GM18520 (cell line): ENCODE results near the gene TBXAS1.

ENCODE experiments used
- ATAC-seq: cut with Tn5 transposase; IDR thresholded peaks from one replicate; pipeline ENCODE4 v1.9.1; 2021; ENCODE audit not compliant: unreplicated experiment

TBXAS1 gene

DNA sequence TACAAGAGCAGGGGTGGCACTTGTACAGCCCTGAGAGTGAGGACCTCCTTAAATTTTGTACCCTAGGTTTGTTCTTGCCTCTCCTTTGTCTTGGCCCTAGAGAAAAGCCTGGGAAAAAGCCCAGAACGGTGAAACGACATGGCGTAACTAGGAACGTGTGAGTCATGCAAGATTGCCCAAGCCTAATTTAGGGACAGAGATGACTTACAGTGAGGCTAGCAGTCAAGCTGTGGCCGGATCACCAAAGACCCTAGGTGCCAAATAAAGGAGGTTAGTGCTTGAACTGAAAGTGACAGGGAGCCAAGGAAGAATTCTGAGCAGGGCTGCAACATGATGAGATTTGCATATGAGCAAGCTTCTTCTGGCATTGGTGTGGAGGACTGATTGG lies 25.1 kb downstream of the TBXAS1 start:
- ATAC-seq, result no peak

DNA sequence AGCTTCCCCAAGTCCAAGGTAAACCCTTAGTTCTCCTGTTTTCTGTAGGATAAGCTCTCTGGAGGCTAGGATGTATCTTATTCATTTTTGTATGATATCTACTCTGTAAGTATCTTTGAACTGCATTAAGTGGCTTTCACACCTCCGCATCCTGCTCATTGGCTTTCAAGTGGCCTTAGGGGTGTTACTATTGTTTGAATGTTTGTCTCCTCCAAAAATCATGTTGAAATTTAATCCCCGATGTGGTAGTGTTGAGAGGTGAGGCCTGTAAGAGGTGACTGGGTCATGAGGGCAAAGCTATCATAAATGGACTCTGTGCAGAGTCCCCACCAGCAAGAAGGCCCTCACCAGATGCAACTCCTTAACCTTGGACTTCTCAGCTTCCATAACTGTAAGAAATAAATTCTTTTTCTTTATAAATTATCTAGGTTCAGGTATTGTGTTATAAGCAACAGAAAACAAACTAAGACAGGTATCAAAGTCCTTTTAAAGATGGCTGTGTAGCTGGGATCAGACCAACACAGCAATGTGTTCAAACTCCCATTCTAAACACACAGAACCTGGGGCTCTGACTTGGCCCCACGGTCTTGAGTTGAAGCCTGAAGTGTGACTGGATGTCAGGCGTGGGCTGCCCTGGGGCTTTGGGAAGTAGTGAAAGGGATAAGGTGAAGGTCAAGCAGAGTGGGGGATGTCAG lies 25.9 kb downstream of the TBXAS1 start:
- ATAC-seq, result no peak

DNA sequence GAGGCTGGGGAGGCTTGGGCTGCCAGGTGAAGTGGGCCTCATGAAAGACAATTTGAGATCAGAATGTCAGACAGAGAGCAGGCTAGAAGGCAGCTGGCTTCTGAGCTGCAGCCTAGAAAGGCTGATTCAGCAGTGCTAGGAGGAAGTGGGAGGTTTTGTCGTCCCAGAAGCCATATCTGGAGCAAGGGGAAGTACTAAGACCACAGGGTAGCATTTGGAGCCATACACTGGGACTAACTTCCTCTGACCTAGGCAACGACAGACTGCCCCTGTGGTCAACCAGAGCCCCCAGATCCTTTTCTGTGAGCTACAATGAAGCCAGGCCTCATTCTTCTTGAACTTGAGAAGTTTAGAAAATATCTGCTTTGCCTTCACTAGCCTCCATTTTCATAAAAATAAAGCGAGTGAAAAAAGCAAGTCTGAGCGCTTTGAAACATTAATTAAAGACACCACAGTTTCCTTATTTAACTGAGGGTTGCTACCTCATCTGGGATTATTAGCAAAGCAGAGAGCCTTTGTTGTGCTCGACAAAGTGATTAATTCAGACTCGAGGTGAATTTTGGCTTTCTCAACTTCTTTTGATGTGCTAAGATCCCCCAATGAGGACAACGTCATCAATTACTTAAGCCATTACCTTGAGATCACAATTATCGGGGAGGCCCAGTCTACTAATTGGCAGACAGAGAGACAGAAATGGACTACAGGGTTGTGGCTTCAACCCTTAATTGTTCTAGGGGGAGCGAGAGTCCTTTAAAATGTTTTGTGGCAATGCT lies 26.6 kb downstream of the TBXAS1 start:
- no peak for ATAC-seq

DNA sequence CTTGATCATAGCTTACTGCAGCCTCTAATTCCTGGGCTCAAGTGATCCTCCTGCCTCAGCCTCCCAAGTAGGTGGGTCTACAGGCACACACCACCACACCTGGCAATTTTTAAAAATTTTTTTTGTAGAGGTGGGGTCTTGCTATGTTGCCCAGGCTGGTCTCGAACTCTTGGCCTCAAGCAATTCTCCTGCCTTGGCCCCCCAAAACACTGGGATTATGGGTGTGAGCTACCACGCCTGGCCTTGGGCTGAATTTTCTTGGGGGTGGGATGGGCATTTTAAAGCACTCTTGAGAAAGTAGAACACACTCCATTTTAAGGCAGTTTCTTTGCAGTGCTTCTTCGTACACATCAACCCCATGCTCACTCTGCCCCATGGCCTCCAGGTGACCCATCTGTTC lies 28.7 kb downstream of the TBXAS1 start:
- no peak for ATAC-seq

DNA sequence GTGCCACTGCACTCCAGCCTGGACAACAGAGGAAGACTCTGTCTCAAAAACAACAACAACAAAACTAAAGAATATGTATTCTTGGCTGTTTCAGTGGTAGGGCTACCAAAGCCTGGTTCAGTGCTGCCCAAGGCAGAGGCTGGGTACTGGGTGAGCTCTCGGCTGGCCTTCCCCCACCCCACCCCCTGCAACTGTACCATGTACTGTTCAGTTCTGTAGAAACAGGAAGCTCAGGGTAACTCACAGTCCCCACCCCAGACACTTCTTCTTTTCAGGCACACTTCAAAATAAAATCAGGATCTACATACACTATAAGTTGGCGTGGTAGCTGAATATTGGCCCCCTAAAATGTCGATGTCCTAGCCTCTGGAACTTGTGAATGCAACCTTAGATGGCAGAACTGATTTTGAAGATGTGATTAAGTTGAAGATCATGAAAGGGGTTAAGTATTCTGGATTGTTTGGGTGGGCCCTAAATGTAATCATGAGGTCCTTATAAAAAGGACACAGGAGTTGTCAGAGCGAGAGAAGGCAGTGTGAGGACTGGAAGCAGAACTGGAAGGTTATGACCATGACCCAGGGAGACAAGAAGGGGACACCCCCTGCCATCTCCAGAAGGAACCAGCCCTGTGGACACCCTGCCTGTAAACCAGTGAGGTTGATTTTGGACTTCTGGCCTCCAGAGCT lies 31.2 kb downstream of the TBXAS1 start:
- no peak for ATAC-seq

DNA sequence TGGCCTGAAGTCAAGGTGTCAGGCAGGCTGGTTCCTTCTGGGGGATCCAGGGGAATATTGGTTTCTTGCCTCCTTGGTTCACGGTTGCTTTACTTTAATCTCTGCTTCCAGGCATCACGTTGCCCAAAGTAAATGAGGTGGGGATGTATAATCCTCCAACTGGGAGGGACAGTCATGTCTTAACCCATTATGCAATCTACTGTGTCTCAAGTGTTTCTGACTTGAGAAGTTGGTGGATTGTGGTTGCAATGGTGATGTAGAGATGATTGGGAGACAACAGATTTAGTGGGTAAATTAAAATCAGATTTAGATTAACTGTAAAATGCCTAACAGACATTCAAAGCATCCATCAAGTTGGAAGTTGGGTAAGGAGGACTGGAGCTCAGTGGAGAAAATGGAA lies 32.7 kb downstream of the TBXAS1 start:
- no peak for ATAC-seq

- no peak for ATAC-seq
These were observed 37.2 kb downstream of the TBXAS1 start for GRCh38 chr7:139866047-139866837.

DNA sequence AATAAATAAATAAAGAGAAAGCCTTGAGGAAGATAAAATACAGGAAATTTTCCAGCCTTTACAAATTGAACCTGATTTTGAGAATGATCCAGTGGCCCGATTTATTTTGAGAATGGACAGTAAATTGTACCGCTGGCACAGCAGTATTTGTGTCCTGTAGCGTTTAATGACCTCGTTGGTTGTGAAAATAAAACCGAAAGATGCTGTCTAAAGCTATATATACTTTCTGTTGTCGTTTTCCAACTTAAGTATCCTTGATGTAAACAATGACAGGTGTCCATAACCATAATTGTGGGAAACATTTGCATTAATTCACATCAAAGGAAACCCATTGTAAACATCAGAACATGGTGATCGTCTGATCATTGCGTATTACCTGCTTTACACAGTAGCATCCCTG lies 38.8 kb downstream of the TBXAS1 start:
- ATAC-seq, result no peak

GRCh38 chr7:139869886-139870285 lies 40.8 kb downstream of the TBXAS1 start:
- ATAC-seq, result no peak

DNA sequence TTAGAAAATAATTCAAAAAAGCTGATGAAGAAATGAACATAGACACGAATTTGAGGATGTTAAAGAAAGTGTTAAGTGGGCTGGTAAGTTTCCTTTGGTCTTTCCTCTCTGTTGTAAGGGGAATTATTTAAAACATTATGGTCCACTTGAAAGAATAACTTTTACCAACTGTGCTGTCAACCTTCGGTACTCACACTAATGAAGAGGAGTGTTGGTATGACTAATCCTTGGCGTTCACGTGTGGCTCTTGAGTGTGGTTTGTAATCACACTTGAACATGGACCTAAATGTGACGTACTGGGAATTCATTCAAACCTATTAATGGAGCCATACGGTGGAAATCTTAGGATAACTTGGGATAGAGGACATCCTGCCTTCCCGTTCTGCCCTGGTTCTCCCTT lies 41.3 kb downstream of the TBXAS1 start:
- no peak for ATAC-seq

DNA sequence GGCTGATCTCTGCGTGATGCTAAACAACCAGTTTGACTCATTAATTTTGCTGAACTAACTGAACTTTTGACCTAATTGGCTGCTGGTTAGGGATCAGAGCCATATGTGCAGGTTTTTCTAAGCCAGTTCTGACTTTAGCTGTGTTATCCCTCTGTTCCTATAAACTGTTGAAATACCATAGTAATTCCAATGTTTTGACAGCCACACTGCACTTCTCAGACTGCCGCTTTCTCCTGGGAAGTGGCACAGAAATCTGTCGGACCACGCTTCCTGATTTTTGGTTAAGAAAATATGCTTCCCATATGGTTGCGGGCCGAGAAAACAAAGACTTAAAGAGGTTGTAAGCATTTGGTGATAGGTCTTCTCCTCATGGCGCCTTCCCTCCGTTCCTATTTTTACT lies 42.3 kb downstream of the TBXAS1 start:
- no peak for ATAC-seq

- ATAC-seq, result no peak
These were observed 42.8 kb downstream of the TBXAS1 start for GRCh38 chr7:139871820-139872219.

- ATAC-seq, result no peak
These were observed 44.7 kb downstream of the TBXAS1 start for GRCh38 chr7:139873593-139874301.

DNA sequence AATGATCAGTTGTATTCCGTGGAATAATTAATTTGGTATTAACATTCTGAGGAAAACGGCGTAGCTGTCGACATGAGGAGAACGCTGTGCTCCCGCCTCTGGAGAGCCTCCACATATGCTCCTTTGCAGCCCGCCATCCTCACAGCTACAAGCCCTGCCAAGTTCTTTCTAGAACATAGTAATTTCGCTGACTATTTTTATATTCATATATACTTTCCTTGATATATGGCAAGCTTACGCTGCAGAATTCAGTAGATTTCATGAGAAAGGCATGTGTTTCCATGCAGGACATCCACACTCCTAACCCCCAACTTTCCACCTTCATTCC lies 45.2 kb downstream of the TBXAS1 start:
- no peak for ATAC-seq

GRCh38 chr7:139875821-139876241 lies 46.8 kb downstream of the TBXAS1 start:
- no peak for ATAC-seq

GRCh38 chr7:139876622-139877283 lies 47.7 kb downstream of the TBXAS1 start:
- no peak for ATAC-seq

- ATAC-seq, result no peak
These were observed 54.8 kb downstream of the TBXAS1 start for GRCh38 chr7:139883814-139884213.

DNA sequence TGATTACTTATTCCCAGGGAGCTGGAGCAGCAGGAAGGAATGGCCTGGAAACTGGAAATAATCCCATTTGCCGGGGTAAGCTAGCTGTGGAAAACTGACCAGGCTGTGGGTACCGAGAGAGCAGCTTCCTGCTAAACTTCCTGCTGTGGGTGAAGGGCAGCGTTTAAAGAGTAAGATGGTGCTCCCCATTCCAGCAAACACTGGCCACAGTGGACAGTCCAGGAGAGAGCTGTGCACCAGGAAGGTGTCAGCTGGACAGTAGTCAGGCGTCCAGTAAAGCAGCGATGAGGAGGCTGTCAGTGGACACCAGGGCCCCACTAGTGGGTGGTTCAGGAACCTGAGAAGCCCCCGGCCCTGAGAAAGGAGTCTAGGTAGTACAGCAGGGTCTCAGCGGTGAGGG lies 55.4 kb downstream of the TBXAS1 start:
- no peak for ATAC-seq

GRCh38 chr7:139885511-139885910 lies 56.4 kb downstream of the TBXAS1 start:
- no peak for ATAC-seq

GRCh38 chr7:139886206-139886605 lies 57.1 kb downstream of the TBXAS1 start:
- no peak for ATAC-seq
